UCSD-AML1 (cell line): Measurements from ENCODE around the gene BANF1.

Experiments used
- DNase-seq: peaks from one replicate; lab custom pipeline; 2025; ENCODE audit not compliant: unreplicated experiment; lab: John Stamatoyannopoulos, UW

Gene BANF1

GRCh38 chr11:65978391-65979238 lies 23.7 kb upstream of the BANF1 start:
- DNase-seq, result no peak

GRCh38 chr11:65979261-65979759 lies 23.0 kb upstream of the BANF1 start:
- DNase-seq, result no peak

- no peak for DNase-seq
Observed at GRCh38 chr11:65981101-65981740, 21.1 kb upstream of the BANF1 start.

GRCh38 chr11:65981972-65982823 lies 20.1 kb upstream of the BANF1 start:
- DNase-seq, result no peak

GRCh38 chr11:65982824-65983588 lies 19.3 kb upstream of the BANF1 start:
- DNase-seq, result no peak

GRCh38 chr11:65983589-65983987 lies 18.7 kb upstream of the BANF1 start:
- no peak for DNase-seq

GRCh38 chr11:65987336-65987735 lies 15.0 kb upstream of the BANF1 start:
- DNase-seq, result no peak

GRCh38 chr11:65988791-65989592 lies 13.3 kb upstream of the BANF1 start:
- peak; percentile 83 for DNase-seq

- DNase-seq, result no peak
Observed at GRCh38 chr11:65992056-65992455, 10.2 kb upstream of the BANF1 start.

- DNase-seq, result no peak
Observed at GRCh38 chr11:65997286-65997685, 5.0 kb upstream of the BANF1 start.

- DNase-seq, result peak; percentile 85
Observed at GRCh38 chr11:66002648-66003225, 434 bp downstream of the BANF1 start.

- no peak for DNase-seq
Observed at GRCh38 chr11:66003291-66003690, 988 bp downstream of the BANF1 start.

- no peak for DNase-seq
Observed at GRCh38 chr11:66004186-66004585, 1.9 kb downstream of the BANF1 start.

- DNase-seq, result no peak
Observed at GRCh38 chr11:66006134-66006890, 4.0 kb downstream of the BANF1 start.

GRCh38 chr11:66006891-66007176 lies 4.5 kb downstream of the BANF1 start:
- DNase-seq, result no peak

GRCh38 chr11:66007201-66007634 lies 4.9 kb downstream of the BANF1 start:
- DNase-seq, result no peak

GRCh38 chr11:66008095-66008467 lies 5.8 kb downstream of the BANF1 start:
- no peak for DNase-seq

- DNase-seq, result peak; percentile 40
Observed at GRCh38 chr11:66008468-66009101, 6.3 kb downstream of the BANF1 start.
